ENCODE measurements around the gene POLR3G.

The POLR3G gene

GRCh38 chr5:90554358-90555006 lies 79.8 kb downstream of the POLR3G start:
- DNase-seq = no peak

- DNase-seq = no peak
Measured at GRCh38 chr5:90555666-90556065, 81.0 kb downstream of the POLR3G start.

DNA sequence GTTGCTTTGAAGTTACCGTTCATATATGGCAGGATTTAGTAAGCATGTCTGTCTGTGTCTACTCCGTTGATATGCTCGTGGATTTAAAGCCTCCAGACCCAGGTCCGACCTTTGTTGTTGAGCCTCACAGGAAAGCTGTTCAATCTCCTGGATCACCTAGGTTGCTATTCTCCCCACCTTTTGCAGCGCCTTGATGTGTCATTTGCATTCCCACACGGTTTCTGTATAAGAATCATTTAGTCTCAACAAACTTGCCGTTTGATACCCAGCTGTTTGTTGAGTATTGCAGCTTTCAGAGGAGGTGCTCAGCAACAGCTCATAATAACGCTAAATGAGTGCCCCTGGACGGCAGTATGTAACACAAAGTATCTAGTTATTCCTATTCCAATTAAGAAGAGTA lies 82.7 kb downstream of the POLR3G start:
- no peak for DNase-seq

- no peak for DNase-seq
Measured at GRCh38 chr5:90557871-90558270, 83.2 kb downstream of the POLR3G start.

DNA sequence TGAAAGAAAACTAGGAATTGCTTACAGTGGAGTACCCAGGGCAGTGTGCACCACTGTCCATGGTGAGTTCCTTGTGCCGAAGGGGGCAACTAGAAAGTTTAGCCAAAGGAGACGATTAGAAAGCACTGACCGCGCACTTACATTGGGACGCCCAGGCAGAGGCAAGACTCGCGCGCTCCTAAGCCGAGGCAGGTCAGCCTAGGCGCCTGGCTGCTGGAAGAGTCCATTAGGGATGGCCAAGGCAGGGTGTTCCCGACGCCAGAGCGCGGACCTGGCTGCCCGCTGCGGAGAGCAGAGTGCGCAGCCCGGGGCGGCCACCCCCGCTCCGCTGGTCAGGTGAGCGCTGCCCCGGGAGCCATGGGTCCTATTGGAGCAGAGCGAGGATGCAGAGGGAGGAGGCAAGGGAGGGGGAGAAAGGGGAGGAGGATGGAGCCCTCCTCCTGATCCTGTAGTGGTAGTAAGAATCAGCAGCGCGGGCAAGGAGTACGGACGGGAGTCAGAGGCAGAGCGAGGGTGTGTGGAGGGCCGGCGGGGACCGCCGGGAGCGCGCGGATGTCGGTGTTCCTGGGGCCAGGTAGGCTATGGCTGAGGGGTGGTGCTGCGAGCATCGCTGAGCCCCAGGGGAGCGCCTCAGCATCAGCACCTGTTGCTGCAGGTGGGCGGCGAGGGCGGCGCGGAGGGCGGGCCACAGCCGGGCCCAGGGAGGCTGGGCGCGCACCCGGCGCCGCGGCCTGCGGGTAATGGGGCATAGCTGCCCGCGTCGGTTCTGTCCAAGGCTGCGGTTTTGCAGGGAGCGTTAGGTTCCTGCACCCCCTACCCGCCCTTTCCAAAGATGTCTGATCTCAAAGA lies 83.9 kb downstream of the POLR3G start, which contains the start of gene ADGRV1:
ADGRV1 (plus strand) TSS at position 454 of the 849 bp plus-strand sequence; CDS start at position 553, 99 bp downstream.
- DNase-seq = no peak

DNA sequence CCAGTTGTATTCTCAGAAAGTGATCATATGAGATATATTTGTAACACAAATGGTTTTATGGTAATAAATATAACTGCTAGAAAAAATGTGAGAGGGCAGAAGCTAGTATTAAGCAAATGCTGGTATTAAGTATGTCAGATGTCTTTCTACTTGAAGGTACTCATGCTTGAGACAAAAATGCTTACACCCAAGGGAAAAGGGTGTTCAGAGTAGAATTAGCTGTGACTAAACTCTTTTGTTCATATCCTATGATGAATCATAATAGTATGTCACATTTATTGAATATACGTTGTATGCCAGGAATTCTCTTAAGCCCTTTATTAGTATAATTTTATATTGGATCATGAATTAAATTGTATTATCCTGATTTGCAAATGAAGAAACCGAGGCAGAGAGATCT lies 86.1 kb downstream of the POLR3G start:
- DNase-seq = no peak

DNA sequence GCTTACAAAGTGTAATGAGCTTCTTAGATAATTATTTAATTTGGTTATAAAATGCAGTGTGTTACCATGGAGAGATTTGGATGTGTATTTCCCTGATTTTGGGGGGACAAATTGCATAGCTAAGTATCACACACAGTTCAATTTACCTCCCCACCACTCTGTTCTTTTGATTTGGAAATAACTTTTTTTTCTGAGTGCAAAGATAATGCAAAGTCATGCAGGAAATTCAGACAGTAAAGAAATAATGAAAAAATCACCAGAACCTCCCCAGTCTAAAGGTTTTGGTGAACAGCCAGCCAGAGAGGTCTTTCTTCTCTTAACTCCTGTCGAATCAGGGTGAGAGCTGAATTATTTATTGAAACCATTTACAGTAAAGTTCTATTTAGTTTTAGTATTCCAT lies 87.1 kb downstream of the POLR3G start:
- DNase-seq = no peak

DNA sequence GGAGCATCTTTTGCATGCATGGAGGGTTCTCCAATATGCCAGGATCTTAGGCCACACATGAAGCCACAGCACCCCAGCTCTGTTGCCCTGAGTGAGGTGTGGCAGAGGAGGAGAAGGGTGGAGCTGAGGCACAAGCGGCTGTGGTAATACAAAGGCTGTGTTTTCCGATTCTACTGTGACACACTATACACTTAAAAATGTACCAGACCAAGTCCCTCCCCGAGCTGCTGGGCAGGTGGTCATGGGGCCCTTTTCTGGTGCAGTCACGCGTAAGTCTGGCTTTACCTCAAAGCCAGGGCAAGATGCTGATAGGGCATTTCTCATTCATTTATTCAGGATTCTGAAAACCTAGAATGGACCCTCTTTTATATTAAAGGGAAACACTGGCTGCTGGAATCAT lies 87.7 kb downstream of the POLR3G start:
- no peak for DNase-seq

- no peak for DNase-seq
Measured at GRCh38 chr5:90563108-90563507, 88.4 kb downstream of the POLR3G start.

All from CD4-positive, alpha-beta T cell treated with Interferon gamma for 1 hour (primary cell).